ENCODE results near the gene PROX1. TPM values are rescaled to one million over a fixed set of nuclear protein-coding genes. Genes with fewer than 3 reads are reported as not detected.

The PROX1 gene
- total RNA-seq, 1 experiment from 2014 or later = not detected

GRCh38 chr1:214010717-214011116 lies 22.9 kb downstream of the PROX1 start:
- no peaks in the 10 kb centered on the region for H3F3A ChIP-seq (ENCODE audit: insufficient read depth, low read depth)
- H3K9me2 ChIP-seq (ENCODE audit: insufficient read depth) = no peaks in the 10 kb centered on the region
- H3K4me2 ChIP-seq = no peak overlapping the region
- H4K20me1 ChIP-seq (ENCODE audit: insufficient read depth) = no peaks in the 10 kb centered on the region
- H2AFZ ChIP-seq = no peak overlapping the region
- CTCF ChIA-PET = no interaction called here
- POLR2A ChIA-PET (ENCODE audit: unreplicated experiment) = no interaction called here
- no peaks in the 10 kb centered on the region for H3K27me3 ChIP-seq (ENCODE audit: insufficient read depth, low read depth)
- BruUV-seq (replicated peaks) = no TSS peak
- H3K27ac ChIP-seq = no peak overlapping the region
- H3K9me3 ChIP-seq (ENCODE audit: insufficient read depth, low read depth) = no peaks in the 10 kb centered on the region
- no peak for TF ChIP-seq EZH2 (IDR thresholded peaks at IDR 0.05; ENCODE audit: low read depth)
- TF ChIP-seq, protein P1, sequence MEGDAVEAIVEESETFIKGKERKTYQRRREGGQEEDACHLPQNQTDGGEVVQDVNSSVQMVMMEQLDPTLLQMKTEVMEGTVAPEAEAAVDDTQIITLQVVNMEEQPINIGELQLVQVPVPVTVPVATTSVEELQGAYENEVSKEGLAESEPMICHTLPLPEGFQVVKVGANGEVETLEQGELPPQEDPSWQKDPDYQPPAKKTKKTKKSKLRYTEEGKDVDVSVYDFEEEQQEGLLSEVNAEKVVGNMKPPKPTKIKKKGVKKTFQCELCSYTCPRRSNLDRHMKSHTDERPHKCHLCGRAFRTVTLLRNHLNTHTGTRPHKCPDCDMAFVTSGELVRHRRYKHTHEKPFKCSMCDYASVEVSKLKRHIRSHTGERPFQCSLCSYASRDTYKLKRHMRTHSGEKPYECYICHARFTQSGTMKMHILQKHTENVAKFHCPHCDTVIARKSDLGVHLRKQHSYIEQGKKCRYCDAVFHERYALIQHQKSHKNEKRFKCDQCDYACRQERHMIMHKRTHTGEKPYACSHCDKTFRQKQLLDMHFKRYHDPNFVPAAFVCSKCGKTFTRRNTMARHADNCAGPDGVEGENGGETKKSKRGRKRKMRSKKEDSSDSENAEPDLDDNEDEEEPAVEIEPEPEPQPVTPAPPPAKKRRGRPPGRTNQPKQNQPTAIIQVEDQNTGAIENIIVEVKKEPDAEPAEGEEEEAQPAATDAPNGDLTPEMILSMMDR (conservative IDR thresholded peaks at IDR 0.05) = no peak
- no peak overlapping the region for H3K4me3 ChIP-seq
- H3K4me1 ChIP-seq (replicated peaks; ENCODE audit: insufficient read depth) = no peaks in the 10 kb centered on the region
- intact Hi-C loops (cut with micrococcal nuclease; ENCODE audit: unreplicated experiment) = no loop called here
- H3K79me2 ChIP-seq (ENCODE audit: low read depth) = no peaks in the 10 kb centered on the region
- H3K36me3 ChIP-seq (ENCODE audit: low read depth) = no peaks in the 10 kb centered on the region
- no peak for DNase-seq

DNA sequence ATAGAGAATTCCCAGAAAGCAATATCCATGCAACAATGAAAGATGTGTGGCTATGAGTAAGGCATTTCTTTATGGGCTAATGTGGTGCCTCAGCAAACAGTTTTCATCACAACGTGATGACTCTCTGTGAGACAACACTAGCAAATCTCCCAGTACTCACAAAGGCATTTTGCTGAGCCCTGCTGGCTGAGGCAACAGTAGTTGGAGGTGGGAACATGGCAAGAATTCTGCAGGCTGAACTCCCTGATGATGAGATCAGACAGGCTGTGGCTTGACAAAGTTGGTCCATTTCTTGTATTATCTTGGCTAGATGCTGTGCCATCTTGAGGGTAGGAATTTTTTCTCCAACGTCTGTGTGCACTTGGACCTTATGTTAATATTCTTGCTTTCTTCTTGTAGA lies 24.6 kb downstream of the PROX1 start:
- Histone ChIP-seq H2AFZ (no peak overlapping the region), H3K27ac (no peak overlapping the region), H3K4me2 (no peak overlapping the region), H3K36me3 (ENCODE audit: low read depth) (no peaks in the 10 kb centered on the region), H4K20me1 (ENCODE audit: insufficient read depth) (no peaks in the 10 kb centered on the region), H3K9me3 (ENCODE audit: insufficient read depth, low read depth) (no peaks in the 10 kb centered on the region), H3K27me3 (ENCODE audit: insufficient read depth, low read depth) (no peaks in the 10 kb centered on the region), H3K79me2 (ENCODE audit: low read depth) (no peaks in the 10 kb centered on the region), H3K9me2 (ENCODE audit: insufficient read depth) (no peaks in the 10 kb centered on the region), H3K4me3 (no peak overlapping the region), H3K4me1 (replicated peaks; ENCODE audit: insufficient read depth) (no peaks in the 10 kb centered on the region), H3F3A (ENCODE audit: insufficient read depth, low read depth) (no peaks in the 10 kb centered on the region)
- ChIA-PET CTCF (no interaction called here), POLR2A (ENCODE audit: unreplicated experiment) (no interaction called here)
- no peak for DNase-seq
- TF ChIP-seq, protein P1 (conservative IDR thresholded peaks at IDR 0.05) = no peak
- no peak for TF ChIP-seq EZH2 (IDR thresholded peaks at IDR 0.05; ENCODE audit: low read depth)
- BruUV-seq (replicated peaks) = no TSS peak
- intact Hi-C loops (cut with micrococcal nuclease; ENCODE audit: unreplicated experiment) = no loop called here

DNA sequence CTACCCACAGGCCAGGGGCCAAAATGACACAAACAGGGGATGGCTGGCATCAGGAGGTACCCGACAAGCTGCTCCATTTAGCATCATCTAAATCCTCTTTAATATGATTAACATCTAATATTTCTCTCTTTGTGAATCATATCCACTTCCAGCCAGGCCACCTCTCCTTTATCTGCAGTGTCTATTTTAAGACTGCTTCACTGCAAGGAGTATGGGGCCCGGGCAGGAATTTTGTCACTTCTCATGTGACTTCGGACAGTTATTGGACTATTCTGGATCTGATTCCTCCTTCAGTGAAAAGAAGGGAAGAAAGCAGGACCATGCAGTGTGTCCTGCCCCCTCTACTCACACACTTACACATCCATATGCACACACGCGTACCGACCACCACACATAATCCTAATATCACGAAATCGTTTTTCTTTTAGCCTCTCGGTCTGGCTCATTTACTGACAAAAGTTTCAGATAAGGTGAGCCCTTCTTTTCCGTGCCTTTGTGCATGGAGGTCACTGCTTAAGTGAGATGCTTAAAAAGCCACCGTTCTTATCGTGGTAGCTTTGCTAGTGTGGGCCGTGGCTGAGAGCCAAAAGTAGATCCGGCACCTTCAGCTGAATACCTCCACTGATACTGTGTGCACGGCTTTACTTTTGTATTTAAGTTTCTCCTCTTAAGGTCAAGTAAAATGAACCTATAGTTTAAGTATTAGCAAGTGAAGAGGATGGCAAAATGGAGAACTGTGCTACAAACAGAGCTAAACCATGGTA lies 26.0 kb downstream of the PROX1 start:
- intact Hi-C loops (cut with micrococcal nuclease; ENCODE audit: unreplicated experiment) = no loop called here
- H3K9me2 ChIP-seq (ENCODE audit: insufficient read depth) = no peaks in the 10 kb centered on the region
- no TSS peak for BruUV-seq (replicated peaks)

More for the DNA sequence above, 26.0 kb downstream of the PROX1 start:
- H3K4me3 ChIP-seq = no peak overlapping the region
- no peaks in the 10 kb centered on the region for H3F3A ChIP-seq (ENCODE audit: insufficient read depth, low read depth)
- no peaks in the 10 kb centered on the region for H3K79me2 ChIP-seq (ENCODE audit: low read depth)
- CTCF ChIA-PET = no interaction called here
- H4K20me1 ChIP-seq (ENCODE audit: insufficient read depth) = no peaks in the 10 kb centered on the region
- no peaks in the 10 kb centered on the region for H3K9me3 ChIP-seq (ENCODE audit: insufficient read depth, low read depth)
- no peak overlapping the region for H2AFZ ChIP-seq
- no peak for TF ChIP-seq EZH2 (IDR thresholded peaks at IDR 0.05; ENCODE audit: low read depth)
- TF ChIP-seq, protein P1 (conservative IDR thresholded peaks at IDR 0.05) = no peak
- H3K36me3 ChIP-seq (ENCODE audit: low read depth) = no peaks in the 10 kb centered on the region
- no peak for DNase-seq
- no peak overlapping the region for H3K27ac ChIP-seq
- H3K27me3 ChIP-seq (ENCODE audit: insufficient read depth, low read depth) = no peaks in the 10 kb centered on the region
- no peaks in the 10 kb centered on the region for H3K4me1 ChIP-seq (replicated peaks; ENCODE audit: insufficient read depth)
- no peak overlapping the region for H3K4me2 ChIP-seq
- POLR2A ChIA-PET (ENCODE audit: unreplicated experiment) = no interaction called here
